Measurements from ENCODE around the gene ITSN2. TPM values are rescaled to one million over a fixed set of nuclear protein-coding genes. Genes with fewer than 3 reads are reported as not detected.

The ITSN2 gene
- total and polyA plus RNA-seq, 4 donors: 10.1 to 32.4 (median 21.6) TPM

GRCh38 chr2:24220554-24221291, 139.6 kb downstream of the ITSN2 start:
- WGBS: 93% methylated on average over 20 of the region's 20 CpGs

GRCh38 chr2:24214880-24215279, 145.5 kb downstream of the ITSN2 start:
- no peaks in the 10 kb centered on the region for H3K9me3 ChIP-seq (ENCODE audit: control insufficient read depth in 4 of 4, low read length in 3 of 4)

More at GRCh38 chr2:24220554-24221291, 139.6 kb downstream of the ITSN2 start:
- no peak overlapping the region for H3K27ac ChIP-seq (ENCODE audit: low read depth in 1 of 2, low read length in 2 of 2)
- no peaks in the 10 kb centered on the region for H3K4me1 ChIP-seq (ENCODE audit: control insufficient read depth in 4 of 4, insufficient read depth in 4 of 4, low read length in 3 of 4)
- no peak overlapping the region for H3K4me3 ChIP-seq (ENCODE audit: low read depth in 1 of 3, low read length in 3 of 3)
- H3K36me3 ChIP-seq (ENCODE audit: control insufficient read depth in 4 of 4, insufficient read depth in 3 of 4, low read depth in 1 of 4, low read length in 3 of 4): peaks cover 3 to 41% (median 19%) of the 10 kb centered on the region in 4 donors
- H3K9me3 ChIP-seq (ENCODE audit: control insufficient read depth in 4 of 4, low read length in 3 of 4): no peaks in the 10 kb centered on the region
- TF ChIP-seq FOXA1 (IDR thresholded peaks at IDR 0.05) (no peak), REST (IDR thresholded peaks at IDR 0.05) (no peak), GABPA (IDR thresholded peaks at IDR 0.05 in 1 of 2, conservative IDR thresholded peaks at IDR 0.05 in 1 of 2) (no peak), YY1 (IDR thresholded peaks at IDR 0.05) (no peak), JUND (IDR thresholded peaks at IDR 0.05) (no peak)
- no peak overlapping the region for H3K9ac ChIP-seq (ENCODE audit: low read depth in 1 of 2, low read length in 2 of 2)
- H3K27me3 ChIP-seq (ENCODE audit: control insufficient read depth in 4 of 4, insufficient read depth in 4 of 4, low read length in 3 of 4): no peaks in the 10 kb centered on the region
- no peak for DNase-seq (ENCODE audit: low spot score)

More at GRCh38 chr2:24214880-24215279, 145.5 kb downstream of the ITSN2 start:
- H3K4me3 ChIP-seq (ENCODE audit: low read depth in 1 of 3, low read length in 3 of 3): no peak overlapping the region
- H3K4me1 ChIP-seq (ENCODE audit: control insufficient read depth in 4 of 4, insufficient read depth in 4 of 4, low read length in 3 of 4): no peaks in the 10 kb centered on the region
- H3K27ac ChIP-seq (ENCODE audit: low read depth in 1 of 2, low read length in 2 of 2): no peak overlapping the region
- no peak for DNase-seq (ENCODE audit: low spot score)
- TF ChIP-seq FOXA1 (IDR thresholded peaks at IDR 0.05) (no peak), ATF3 (IDR thresholded peaks at IDR 0.05) (no peak), CTCF (IDR thresholded peaks at IDR 0.05; ENCODE audit: low read depth, low read length, missing input control) (no peak), NR2F2 (IDR thresholded peaks at IDR 0.05) (no peak)
- 92% methylated on average over 3 of the region's 3 CpGs for WGBS
- no peaks in the 10 kb centered on the region for H3K27me3 ChIP-seq (ENCODE audit: control insufficient read depth in 4 of 4, insufficient read depth in 4 of 4, low read length in 3 of 4)
- no peak overlapping the region for H3K9ac ChIP-seq (ENCODE audit: low read depth in 1 of 2, low read length in 2 of 2)
- H3K36me3 ChIP-seq (ENCODE audit: control insufficient read depth in 4 of 4, insufficient read depth in 3 of 4, low read depth in 1 of 4, low read length in 3 of 4): peaks cover 9 to 61% (median 33%) of the 10 kb centered on the region in 4 donors
